Measurements from ENCODE around the gene STXBP1.

Gene STXBP1

DNA sequence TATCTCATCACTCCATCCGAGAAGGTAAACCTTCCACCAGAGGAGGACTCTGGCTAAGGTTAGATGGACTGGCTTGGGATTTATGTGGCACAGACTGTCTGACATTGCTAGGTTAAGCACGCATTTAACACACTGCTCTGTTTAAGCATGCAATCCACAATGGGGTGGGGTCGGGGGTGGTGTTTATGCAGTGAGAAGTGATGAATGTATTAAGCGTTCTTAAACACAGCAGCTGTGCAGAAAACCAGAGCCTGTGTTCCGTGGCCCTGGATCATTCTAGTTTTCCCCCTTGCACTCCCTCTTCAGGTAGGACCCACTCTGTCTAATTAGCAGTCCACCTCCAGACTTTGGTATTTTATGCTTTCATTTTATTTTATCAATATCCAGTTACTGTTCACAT, 46.4 kb downstream of the STXBP1 start:
- Histone ChIP-seq H3K36me3 (ENCODE audit: insufficient read depth, low read length) (no peaks in the 10 kb centered on the region), H3K9me2 (ENCODE audit: low read depth, low read length) (no peaks in the 10 kb centered on the region), H3K27ac (ENCODE audit: low read depth, low read length, poor library complexity, severe bottlenecking) (no peak overlapping the region), H3K4me1 (ENCODE audit: insufficient read depth, low read length, severe bottlenecking) (no peaks in the 10 kb centered on the region), H3K4me2 (ENCODE audit: low read length) (no peak overlapping the region), H3K9ac (ENCODE audit: low read length) (no peak overlapping the region), H3F3A (ENCODE audit: insufficient read depth, low read length) (no peaks in the 10 kb centered on the region), H2AFZ (ENCODE audit: low read length) (no peak overlapping the region), H3K4me3 (ENCODE audit: low read depth, low read length, poor library complexity, severe bottlenecking) (no peak overlapping the region), H3K79me2 (ENCODE audit: insufficient read depth, low read length) (no peaks in the 10 kb centered on the region), H3K27me3 (ENCODE audit: insufficient read depth, low read length) (0 out of 2 replicates have a peak, but pooled peaks cover 6% of the 10 kb centered on the region), H3K9me3 (ENCODE audit: low read length) (no peaks in the 10 kb centered on the region), H4K20me1 (ENCODE audit: insufficient read depth, low read length) (no peaks in the 10 kb centered on the region)
- TF ChIP-seq EZH2 (IDR thresholded peaks at IDR 0.05; ENCODE audit: borderline replicate concordance, low read length): no peak
- TF ChIP-seq, protein P1, sequence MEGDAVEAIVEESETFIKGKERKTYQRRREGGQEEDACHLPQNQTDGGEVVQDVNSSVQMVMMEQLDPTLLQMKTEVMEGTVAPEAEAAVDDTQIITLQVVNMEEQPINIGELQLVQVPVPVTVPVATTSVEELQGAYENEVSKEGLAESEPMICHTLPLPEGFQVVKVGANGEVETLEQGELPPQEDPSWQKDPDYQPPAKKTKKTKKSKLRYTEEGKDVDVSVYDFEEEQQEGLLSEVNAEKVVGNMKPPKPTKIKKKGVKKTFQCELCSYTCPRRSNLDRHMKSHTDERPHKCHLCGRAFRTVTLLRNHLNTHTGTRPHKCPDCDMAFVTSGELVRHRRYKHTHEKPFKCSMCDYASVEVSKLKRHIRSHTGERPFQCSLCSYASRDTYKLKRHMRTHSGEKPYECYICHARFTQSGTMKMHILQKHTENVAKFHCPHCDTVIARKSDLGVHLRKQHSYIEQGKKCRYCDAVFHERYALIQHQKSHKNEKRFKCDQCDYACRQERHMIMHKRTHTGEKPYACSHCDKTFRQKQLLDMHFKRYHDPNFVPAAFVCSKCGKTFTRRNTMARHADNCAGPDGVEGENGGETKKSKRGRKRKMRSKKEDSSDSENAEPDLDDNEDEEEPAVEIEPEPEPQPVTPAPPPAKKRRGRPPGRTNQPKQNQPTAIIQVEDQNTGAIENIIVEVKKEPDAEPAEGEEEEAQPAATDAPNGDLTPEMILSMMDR (IDR thresholded peaks at IDR 0.05; ENCODE audit: low read length): no peak

DNA sequence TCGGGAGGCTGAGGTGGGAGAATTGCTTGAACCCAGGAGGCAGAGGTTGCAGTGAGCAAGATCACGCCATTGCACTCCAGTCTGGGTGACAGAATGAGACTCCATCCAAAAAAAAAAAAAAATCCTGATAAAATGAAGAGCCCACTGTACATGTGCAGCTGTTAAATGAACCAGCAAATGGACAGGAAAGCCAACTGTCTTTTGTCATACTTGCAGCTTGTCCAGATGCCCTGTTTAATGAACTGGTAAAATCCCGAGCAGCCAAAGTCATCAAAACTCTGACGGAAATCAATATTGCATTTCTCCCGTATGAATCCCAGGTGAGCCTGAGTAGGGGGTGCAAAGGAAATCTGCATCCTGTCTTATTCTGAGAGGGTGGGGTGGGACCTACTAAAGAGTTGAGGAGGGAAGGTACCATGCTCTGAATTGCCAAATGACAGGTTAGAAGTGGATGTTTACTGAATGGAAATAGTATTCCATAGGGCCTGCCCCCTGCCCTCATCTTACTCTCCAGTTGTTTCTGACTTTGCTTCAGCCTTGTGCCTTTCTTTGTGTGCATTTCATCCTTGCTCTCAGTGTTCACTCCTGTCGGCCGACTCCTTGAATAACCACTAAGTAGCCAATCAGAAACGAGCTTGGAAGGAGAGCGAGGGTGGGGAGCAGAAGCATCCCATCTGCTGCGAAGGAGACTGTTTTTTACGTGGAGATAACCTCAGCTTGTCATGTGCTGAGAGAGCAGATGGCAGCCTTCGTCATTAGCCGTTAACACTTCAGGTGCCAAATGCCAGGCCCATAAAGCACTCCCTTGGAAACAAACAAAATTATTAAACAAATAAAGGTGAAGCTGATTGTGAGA, 49.0 kb downstream of the STXBP1 start:
- Histone ChIP-seq H3K27me3 (ENCODE audit: insufficient read depth, low read length) (0 out of 2 replicates have a peak, but pooled peaks cover 10% of the 10 kb centered on the region), H4K20me1 (ENCODE audit: insufficient read depth, low read length) (no peaks in the 10 kb centered on the region), H3K4me1 (ENCODE audit: insufficient read depth, low read length, severe bottlenecking) (no peaks in the 10 kb centered on the region), H3K9me3 (ENCODE audit: low read length) (no peaks in the 10 kb centered on the region), H3K4me3 (ENCODE audit: low read depth, low read length, poor library complexity, severe bottlenecking) (no peak overlapping the region), H3K27ac (ENCODE audit: low read depth, low read length, poor library complexity, severe bottlenecking) (no peak overlapping the region), H3K79me2 (ENCODE audit: insufficient read depth, low read length) (no peaks in the 10 kb centered on the region), H3K4me2 (ENCODE audit: low read length) (no peak overlapping the region), H3F3A (ENCODE audit: insufficient read depth, low read length) (no peaks in the 10 kb centered on the region), H3K9ac (ENCODE audit: low read length) (no peak overlapping the region), H3K9me2 (ENCODE audit: low read depth, low read length) (no peaks in the 10 kb centered on the region), H3K36me3 (ENCODE audit: insufficient read depth, low read length) (no peaks in the 10 kb centered on the region), H2AFZ (ENCODE audit: low read length) (no peak overlapping the region)
- TF ChIP-seq, protein P1 (IDR thresholded peaks at IDR 0.05; ENCODE audit: low read length): no peak
- TF ChIP-seq EZH2 (IDR thresholded peaks at IDR 0.05; ENCODE audit: borderline replicate concordance, low read length): no peak

DNA sequence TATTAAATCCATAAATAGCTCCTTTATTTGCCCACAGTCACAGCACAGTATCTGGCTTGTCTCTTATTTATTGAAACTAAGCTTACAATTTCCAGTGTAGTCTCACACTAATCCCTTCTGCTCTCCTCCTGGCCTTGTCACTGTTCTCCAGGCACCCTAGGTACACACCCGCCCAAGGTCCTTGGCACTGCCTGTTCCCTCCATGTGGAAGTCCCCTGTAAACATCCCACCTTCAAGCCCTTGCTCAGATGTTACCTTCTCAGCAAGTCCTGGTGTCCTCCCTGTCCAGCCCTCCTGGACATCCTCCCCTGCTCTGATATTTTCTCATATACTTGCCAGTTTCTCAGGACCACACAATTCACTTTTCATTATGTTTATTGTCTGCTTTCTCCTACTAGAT, 50.5 kb downstream of the STXBP1 start:
- H3K36me3 ChIP-seq (ENCODE audit: insufficient read depth, low read length): no peaks in the 10 kb centered on the region

More for the DNA sequence above, 50.5 kb downstream of the STXBP1 start:
- Histone ChIP-seq H4K20me1 (ENCODE audit: insufficient read depth, low read length) (no peaks in the 10 kb centered on the region), H3K27ac (ENCODE audit: low read depth, low read length, poor library complexity, severe bottlenecking) (no peak overlapping the region), H3K9me2 (ENCODE audit: low read depth, low read length) (no peaks in the 10 kb centered on the region), H3K9ac (ENCODE audit: low read length) (no peak overlapping the region), H3K79me2 (ENCODE audit: insufficient read depth, low read length) (no peaks in the 10 kb centered on the region), H3K9me3 (ENCODE audit: low read length) (no peaks in the 10 kb centered on the region), H3K4me1 (ENCODE audit: insufficient read depth, low read length, severe bottlenecking) (no peaks in the 10 kb centered on the region), H2AFZ (ENCODE audit: low read length) (no peak overlapping the region), H3F3A (ENCODE audit: insufficient read depth, low read length) (no peaks in the 10 kb centered on the region), H3K27me3 (ENCODE audit: insufficient read depth, low read length) (0 out of 2 replicates have a peak, but pooled peaks cover 10% of the 10 kb centered on the region), H3K4me2 (ENCODE audit: low read length) (no peak overlapping the region), H3K4me3 (ENCODE audit: low read depth, low read length, poor library complexity, severe bottlenecking) (no peak overlapping the region)
- TF ChIP-seq, protein P1 (IDR thresholded peaks at IDR 0.05; ENCODE audit: low read length): no peak
- TF ChIP-seq EZH2 (IDR thresholded peaks at IDR 0.05; ENCODE audit: borderline replicate concordance, low read length): no peak

Measured in OCI-LY1 (cell line).